HG02938 (cell line): ENCODE data around the gene KAZALD1.

ENCODE experiments used
- ATAC-seq: cut with Tn5 transposase; IDR thresholded peaks from one replicate; pipeline ENCODE4 v1.9.1; 2021; ENCODE audit warnings: mild to moderate bottlenecking, moderate library complexity; ENCODE audit not compliant: unreplicated experiment

Gene KAZALD1

DNA sequence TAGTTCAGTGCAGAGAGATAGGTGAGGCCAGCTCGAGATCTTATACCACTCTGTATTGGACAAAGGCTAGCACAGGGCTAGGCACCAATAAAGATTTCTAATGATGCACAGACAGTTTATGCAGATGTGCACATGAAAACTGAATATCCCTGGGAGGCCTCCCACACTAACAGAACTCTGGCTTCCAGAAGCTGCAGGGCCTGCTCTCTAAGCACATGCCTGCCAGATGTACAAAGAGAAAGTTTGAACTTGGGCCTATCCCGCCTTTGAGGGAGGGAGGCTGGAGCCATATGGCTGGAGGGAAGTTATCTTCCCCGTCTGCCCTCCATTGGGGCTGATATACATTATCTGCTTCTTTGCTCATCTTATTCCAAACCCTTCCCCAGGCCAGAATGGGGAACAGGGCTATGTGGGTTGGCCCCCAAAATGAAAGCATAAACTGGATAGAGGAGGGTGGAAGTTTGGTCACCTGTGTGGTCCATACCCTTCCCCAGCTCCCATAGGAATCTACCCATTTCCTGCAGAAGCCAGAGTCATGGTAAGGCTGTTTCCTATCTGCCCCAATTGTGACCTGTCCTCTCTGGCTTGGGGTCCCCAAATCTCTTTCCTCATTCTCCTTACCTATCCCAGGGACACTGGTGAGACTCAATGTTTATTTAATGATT is 3.8 kb downstream of the KAZALD1 start:
- ATAC-seq = no peak

DNA sequence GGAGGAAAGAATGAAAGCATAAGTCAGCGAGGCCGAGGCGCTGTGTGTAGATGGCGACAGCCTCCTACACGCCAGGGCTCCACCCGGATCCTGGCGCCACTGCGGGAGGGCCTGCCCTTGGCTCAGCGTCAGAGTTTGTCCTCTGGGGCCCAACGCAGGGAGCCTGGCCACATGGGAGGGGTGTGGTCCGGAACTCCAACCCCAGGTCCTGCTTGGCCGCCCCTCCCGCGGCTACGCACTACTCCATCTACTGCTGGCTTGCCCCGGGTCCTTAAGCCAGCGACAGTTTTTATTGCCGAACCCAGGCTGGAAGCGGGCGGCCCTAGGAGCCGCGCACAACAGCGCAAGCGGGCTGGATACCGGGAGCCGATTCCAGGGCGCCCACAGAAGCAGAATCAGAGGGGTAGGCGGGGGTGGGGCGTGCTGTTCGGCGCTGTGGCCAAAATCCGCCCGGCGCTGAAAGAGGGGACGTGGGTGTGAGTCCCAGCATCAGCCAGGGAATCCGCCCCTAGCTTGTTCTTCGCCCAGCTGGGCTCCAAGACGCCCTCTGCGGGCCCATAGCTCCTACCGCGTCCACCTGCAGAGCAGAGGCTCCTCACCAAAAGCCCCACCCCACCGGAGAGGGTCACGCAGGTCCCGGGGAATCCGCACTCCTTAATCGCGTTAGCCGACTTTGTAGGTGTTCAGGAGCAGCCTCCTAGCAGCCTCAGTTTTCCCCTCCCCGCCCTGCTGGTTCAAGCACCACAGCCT is 4.5 kb downstream of the KAZALD1 start:
- ATAC-seq = no peak

DNA sequence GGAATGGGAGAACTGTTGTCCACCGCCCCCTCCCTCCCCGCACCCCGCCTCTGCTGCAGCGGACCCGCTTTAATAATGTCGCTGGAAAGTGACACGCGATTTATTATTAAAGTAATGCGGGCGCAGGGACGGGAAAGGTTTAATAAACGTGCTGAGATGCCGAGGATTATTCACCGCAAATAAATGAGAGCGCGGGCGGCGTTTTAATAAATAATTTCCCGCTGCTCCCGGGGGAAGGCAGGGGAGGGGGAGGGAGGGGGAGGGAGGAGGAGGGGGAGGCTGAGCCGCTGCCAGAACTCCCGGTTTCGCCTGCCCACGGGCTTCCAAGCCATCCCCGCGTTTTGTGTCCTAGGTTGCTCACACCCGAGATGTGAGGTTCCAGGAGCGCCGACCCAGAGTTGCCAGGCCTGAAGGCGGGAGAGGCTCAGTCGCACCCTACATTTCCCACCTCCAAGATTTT is 5.1 kb downstream of the KAZALD1 start:
- ATAC-seq = no peak

DNA sequence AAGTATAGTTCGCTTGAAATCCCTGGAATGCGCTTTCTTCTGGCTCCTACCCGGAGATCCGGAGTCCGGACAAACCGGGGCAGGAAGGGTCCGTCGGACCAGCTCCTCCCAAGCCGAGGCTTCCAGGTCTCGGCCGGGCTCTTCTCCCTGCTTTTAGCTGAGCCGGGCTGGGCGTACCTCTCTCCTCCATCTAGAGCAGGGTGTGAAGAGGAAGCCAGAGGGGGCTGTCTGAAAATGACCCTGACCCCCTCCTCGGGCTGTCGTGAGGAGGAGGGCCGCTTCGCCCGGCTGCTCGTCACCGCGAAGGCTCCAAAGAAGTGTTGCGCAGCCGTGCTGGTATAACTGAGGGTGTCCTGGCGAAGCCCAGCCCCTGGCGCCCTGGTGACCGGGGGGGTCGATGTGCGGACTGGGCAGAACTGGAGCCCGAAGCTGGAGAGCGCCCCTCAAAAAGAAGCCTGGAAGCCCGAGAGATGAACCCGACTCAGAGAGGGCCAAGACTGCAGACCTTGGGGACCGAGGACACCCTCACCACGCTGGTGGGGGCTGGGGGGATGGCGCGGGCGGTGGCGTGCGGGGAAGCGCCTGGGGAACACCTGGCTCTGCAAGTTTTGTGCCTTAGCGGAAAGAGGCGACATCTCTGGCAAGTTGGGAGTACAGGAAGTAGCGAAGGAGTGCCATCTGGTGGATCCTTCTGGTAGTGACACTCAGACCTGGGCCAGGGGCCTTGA is 5.7 kb downstream of the KAZALD1 start:
- ATAC-seq = no peak

DNA sequence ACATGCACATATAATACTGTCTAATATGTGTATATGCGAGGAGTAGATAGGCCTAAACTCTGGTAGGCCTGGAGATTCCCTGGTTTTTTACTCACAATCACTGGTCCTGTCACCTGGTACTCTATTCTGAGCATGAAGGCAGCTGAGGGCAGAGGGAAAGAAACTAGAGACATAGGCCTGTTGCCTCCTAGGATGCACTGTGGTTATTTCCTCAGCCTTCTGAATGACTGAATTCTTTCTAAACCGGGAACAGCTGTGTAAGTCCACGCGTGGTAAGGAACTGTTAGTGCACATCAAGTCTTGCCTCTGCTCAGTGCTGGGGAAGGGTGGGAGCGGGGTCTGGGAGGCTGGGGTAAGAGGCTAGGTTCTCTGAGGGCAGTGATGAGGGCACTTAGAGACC is 7.7 kb downstream of the KAZALD1 start:
- ATAC-seq = no peak

DNA sequence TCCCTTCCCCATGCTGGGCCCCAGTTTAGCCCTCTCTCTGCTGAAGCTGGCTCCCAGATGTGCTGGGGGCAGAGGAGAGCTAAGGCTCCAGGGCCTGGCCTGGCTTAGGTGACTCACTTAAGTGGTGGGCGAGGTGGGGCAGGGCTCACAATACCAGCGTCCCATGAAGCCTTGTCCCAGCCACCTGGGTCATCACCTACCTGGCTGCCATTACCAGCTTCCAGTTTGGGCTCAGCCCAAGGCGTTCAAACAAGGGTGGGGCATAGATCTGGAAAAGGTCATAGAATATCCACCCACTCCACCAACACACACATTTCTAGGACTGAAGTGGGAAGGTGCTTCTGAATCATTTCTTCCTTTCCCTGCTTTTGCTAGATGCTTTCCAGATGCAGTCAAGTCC is 8.3 kb downstream of the KAZALD1 start:
- ATAC-seq = no peak

DNA sequence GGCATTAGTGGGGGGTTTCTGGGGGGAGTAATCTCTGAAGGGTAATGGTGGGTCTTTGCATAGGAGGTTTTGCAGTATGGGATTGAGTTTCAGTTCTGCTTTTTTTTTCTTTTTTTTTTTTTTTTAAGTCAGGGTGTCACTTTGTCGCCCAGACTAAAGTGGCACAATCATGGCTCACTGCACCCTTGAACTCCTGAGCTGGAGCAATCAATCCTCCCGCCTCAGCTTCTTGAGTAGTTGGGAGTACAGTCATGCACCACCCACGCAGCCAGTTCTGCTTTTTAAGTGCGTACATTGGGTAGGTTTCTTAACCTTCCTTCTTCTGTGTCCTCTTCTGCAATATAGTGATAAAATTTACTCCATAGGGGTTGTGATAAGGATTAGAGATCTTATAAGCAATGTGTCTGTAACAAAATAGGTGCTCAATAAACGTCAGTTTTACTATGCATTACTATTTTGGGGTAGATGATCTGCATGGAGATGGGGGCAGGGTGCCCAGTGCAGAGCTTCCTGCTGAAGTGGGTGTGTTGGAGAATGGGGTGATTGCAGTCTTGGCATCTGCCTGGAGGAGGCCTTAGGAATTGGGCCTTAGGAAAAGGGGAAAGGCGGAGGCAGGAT is 9.6 kb downstream of the KAZALD1 start:
- ATAC-seq = no peak

DNA sequence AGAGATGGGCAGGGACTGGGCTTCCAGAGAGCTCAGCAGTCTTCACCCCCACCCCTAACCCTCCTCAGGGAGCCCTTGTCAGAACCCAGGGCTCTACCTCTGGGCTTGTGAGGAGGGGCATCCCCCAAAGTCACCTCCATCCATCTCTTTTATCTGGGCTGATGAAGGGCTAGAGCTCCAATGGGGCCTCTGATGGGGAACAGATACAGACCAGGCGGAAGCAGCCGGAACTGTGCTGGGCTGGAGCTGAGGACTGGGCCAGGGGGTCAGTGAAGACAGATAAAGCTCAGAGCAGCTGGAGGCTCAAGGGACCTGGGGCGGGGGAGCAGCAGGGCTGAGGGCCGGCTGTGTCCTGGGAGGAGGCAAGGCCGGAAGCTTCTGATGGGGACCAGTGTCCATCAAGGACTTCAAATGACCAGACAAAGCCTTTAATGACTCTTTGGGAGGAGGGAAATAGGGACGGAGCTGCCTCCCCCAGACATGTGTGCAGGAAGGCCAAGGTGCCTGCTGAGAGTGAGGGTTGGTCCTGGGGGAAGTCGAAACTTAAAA is 10.2 kb downstream of the KAZALD1 start:
- no peak for ATAC-seq

DNA sequence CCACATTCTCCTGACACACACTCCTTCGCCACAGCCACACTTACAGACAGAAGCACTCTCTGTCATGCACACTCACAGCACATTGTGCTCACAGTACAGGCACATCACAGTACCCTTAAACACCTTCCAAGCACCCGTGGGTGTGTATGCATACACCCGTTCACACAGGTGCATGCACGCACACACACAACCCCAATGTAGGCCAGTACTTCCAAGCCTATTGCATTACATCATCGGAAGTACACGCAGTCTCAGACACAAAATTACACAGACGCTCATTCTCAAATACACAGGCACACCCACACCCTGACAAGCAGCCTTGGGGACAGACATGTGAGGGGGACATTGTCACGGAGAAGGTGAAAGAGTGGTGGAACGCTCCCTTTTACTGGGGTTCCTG is 11.1 kb downstream of the KAZALD1 start:
- no peak for ATAC-seq

DNA sequence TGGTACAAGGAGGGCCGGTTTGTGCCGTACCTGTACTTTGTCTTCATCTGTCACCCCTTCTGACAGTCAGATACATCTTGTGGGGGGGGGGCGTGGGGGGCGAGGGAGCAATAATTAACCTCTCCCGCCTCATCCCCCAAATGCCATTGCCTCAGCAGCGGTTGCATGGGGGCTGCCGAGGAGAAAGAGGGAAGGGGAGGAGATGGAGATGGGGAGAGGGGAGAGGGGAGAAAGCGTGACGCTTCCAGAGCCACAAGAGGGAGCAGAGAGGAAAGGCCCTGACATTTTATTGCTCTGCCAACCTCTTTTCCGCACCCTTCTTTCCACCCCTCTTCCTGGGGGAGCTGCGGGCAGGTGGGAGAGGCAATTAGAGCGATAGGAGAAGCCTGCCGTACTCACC is 11.8 kb downstream of the KAZALD1 start:
- no peak for ATAC-seq

DNA sequence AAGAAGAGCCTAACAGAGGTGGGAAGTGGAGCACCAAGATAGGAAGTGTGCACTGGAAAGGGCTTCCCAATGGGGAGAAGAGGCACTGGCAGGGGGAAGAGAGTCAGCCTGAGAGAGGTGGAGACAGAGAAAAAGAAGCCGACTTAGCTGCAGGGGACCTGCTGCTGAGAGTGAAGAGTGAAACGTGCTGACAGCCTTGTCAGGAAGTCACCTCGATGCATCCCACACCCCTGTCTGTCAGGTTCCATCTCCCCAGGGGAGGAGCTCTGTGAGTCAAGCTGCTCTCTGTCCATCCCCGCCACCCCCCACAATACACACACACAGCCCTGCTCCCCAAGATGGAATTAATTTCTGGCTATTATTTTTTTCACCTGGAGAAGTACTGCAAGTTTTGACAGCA is 14.0 kb downstream of the KAZALD1 start:
- no peak for ATAC-seq

DNA sequence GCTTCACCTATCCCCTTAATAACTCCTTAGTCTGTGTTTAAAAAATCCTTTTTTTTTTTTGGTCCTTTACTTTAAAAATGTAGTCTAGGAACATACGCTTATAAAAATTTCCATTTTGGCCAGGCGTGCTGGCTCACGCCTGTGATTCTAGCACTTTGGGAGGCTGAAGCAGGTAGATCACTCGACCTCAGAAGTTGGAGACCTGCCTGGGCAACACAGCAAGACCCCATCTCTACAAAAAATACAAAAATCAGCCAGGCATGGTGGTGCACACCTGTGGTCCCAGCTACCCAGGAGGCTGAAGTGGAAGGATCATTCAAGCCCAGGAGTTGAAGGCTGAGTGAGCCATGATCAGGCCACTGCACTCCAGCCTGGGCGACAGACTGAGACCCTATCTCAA is 14.8 kb downstream of the KAZALD1 start:
- ATAC-seq = no peak

DNA sequence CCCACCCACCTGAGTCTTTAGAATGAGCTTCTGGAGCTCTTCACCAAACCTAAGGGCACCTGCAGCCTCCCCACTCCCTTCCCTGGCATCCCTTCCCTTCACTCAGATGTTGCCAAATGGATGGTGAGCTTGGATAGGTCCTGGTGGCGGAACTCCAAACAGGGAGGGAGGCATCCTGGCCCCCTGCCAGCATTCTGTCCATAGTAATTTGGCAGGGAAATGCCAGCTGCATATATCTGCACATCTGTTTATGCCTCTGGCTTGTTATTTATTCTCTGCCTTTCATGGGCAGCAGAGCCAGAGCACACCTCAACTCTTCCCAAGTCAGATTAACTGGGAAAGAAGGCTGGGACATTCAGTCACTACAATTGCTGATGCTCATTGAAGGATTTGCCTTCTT is 18.1 kb downstream of the KAZALD1 start:
- ATAC-seq = no peak

DNA sequence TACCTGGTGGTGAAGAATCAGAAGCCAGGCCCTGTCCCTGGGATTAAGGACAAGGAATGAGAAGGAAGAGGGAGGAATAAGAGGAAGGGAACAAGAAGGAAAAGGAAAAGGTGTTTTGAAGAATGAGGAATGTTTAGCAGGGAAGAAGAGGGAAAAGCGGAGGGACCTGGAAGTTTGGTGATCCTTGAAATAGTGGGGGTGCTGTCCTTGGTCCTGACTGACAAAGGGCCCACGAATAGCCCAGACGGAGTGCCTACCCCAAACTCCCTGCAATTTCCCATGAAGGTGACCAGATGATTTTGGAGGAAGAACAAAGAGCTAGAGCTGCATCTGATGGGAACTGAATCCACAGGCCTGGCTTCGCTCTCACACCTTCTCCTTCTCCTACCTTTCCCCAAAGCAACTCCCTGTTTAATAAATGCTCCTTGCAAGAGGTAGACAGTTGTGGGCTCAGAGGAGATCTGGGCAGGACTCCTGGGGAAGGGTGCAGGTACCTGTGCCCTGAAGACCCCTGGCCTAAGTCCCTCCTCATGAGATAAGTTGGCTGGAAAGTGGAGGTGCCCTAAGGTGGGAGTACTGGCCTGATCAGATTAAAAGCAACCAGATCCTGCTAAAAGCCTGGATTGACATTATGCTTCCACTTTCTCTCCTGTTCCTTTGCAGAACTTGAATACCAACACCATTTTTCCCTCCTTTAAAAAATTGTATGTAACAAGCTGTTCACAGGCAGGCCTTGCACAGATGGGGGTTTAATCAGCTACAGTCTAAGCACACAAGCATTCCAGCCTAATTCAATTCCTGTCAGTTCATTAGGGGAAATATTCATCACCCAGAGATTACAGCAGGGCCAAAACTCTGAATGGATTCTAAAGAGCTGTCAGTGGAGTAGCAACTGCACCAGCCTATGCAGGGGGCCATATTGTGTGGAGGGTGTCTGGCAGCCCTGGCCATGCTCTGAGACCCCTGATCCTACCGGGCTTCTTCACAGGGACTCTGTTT is 19.4 kb downstream of the KAZALD1 start:
- no peak for ATAC-seq

DNA sequence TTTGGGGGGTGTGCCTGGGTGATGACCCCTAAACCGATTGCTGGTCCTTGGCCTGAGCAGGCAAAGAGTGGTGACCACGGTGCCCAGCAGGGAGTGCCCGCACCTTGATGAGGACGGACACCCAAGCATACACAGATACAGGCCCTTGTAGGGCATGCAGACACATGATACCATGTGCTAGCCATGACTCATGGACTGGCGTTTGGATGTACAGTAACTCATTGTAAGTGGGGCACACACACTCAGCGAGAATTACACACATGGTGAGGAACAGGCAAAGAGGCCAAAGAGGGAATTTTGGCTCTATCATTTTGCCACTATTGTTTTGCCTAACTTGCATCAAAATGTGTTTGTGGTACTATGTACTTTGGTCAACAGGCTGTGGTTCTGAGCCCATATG is 24.1 kb downstream of the KAZALD1 start:
- no peak for ATAC-seq

DNA sequence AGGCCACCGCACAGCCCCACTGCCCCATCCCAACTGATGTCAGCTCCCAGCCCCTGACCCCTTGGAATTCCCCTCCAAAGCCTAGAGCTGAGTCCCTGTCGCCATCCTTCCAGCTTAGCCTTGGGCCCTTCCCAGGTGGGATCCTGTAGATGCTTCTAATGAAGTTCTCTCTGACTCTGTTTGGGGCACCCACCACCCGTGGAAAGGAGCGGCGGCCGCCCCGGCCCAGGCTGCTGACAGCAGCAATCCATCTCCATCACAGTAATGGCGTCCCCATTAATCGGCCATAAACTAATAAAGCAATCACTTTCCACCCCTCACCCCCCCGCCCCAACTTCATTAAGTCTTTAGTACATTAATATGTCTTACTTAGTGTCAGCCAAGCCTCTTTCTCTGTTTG is 25.6 kb downstream of the KAZALD1 start:
- no peak for ATAC-seq

DNA sequence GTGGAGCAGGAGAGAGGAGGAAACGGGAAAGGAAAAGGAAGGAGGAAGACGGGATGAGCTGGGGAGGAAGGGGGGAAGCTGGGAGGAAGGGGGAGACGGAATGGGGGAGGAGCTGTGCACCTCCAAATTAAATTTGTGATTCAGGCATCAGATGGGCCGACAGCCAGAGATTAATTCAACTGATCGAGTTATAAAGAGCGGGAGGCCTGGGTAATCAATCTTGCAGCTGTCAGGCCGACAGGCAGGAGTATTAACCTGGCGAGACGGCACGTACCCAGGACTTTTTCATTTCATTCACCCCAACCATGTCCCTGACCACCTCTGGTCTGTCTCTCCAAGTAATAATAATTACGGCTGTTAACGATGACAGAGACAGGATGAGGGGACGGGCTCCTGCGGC is 26.2 kb downstream of the KAZALD1 start:
- ATAC-seq = no peak

DNA sequence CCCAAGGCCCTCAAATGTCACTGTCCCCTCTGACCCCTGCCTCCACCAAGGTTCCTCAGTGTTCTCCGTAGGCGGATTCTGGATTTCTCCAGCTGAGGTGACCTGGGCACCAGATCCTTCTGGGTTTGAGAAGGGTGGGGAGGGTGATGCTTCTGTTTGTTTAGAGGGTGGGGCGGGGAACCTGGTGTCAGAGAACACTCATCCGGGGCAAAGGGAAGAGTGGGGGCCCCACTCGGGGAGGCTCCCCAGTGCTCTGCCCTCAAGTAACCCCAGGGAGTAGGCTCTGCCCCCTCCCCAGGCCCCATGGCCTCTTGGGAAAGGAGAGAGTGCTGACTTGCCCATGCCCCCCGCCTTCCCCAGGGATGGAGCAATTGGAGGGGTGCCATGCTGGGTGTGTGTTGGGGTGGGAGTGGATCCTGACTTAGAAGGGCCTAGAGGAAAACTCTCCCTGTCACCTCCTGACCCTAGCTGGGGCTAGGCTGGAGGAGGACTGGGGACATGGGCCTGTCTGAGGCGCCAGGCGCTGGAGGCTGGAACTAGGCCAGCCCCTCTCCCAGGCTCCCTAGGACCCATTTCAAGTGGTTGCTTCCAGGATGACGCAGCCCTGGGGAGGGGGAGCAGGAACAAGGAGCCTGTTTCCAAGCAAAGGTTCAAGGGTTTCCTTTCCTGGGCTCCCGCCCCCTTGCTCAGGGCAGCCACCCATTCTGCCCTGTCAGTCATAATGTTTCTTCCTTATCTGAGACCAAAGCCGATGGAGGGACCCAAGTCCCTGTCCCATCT is 27.9 kb downstream of the KAZALD1 start:
- no peak for ATAC-seq

DNA sequence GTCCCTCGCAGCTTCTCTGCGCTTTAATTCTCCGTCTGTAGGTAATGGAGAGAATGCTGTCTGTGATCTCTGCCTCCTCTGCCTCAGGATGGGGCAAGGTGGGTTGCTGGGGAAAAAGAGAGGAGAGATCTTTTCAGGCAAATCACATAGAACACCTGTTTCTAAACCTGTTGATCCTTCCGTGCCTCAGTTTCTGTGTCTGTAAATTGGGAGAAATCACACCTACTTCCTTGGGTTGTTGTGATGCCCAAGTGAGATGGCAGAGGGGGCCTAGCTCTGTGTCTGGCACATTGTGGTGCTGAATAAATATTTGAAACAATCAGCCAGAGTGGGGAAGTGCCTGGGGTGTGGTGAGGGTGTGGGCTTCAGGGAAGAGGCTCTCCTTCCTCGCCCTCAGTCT is 28.8 kb downstream of the KAZALD1 start:
- no peak for ATAC-seq
